ENCODE measurements around the gene ACTL7B.
"Not testable (repeated sequence)": the region's sequence is repeated elsewhere in the genome, so short reads cannot be mapped to it uniquely, and the experiment has no call there.

ACTL7B gene

DNA sequence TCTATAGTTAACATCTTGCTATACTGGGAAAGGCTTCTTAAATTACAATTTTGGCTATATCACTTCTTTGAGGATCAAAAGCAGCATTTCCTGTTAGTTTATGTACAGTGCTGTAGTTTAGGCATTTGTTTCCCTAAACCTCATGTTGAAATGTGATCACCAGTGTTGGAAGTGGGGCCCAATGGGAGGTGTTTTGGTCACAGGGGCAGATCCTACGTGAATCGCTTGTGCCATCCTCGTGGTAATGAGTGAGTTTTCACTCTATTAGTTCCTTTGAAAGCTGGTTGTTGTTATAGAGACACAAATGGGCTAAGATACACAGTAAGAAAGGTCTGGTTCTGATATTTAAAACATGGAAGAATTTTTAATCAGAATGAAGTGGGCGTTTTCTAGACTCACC lies 12.0 kb upstream of the ACTL7B start:
- DNase-seq = no peak

- no peak for DNase-seq
These were observed 11.3 kb upstream of the ACTL7B start for GRCh38 chr9:108867116-108867515.

- no peak for DNase-seq
These were observed 10.2 kb upstream of the ACTL7B start for GRCh38 chr9:108866001-108866420.

DNA sequence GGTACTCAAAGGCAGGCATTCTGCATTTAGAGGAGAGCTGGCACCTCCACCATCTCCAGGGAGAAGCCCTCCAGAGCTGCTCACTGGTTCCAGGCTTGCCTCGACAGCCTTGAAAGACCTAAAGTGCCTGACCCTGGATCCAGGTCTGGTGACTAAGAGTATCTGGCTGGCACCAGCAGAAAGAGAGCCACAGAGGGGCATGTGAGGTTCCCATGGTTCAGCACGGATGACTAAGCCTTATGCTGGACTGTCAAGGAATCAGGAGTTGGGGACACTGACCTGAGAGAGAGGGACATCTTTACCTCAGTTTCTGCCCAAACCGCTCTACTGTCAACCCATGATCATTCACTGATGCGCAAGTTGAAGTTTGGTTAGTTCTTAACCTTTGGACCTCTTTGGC lies 9.3 kb upstream of the ACTL7B start:
- no peak for DNase-seq

GRCh38 chr9:108864446-108864845 lies 8.7 kb upstream of the ACTL7B start:
- no peak for DNase-seq

- no peak for DNase-seq
These were observed 8.1 kb upstream of the ACTL7B start for GRCh38 chr9:108863891-108864290.

GRCh38 chr9:108861997-108862396 lies 6.2 kb upstream of the ACTL7B start, which contains the start of gene ACTL7A:
TSS of gene ACTL7A (plus strand) at chr9:108862266. CDS start at chr9:108862323, 57 bp downstream.
- no peak for DNase-seq

- DNase-seq = no peak
These were observed 5.7 kb upstream of the ACTL7B start for GRCh38 chr9:108861464-108861863.

GRCh38 chr9:108860764-108861163 lies 5.0 kb upstream of the ACTL7B start:
- DNase-seq = no peak

- no peak for DNase-seq
These were observed 4.6 kb upstream of the ACTL7B start for GRCh38 chr9:108860354-108860753.

DNA sequence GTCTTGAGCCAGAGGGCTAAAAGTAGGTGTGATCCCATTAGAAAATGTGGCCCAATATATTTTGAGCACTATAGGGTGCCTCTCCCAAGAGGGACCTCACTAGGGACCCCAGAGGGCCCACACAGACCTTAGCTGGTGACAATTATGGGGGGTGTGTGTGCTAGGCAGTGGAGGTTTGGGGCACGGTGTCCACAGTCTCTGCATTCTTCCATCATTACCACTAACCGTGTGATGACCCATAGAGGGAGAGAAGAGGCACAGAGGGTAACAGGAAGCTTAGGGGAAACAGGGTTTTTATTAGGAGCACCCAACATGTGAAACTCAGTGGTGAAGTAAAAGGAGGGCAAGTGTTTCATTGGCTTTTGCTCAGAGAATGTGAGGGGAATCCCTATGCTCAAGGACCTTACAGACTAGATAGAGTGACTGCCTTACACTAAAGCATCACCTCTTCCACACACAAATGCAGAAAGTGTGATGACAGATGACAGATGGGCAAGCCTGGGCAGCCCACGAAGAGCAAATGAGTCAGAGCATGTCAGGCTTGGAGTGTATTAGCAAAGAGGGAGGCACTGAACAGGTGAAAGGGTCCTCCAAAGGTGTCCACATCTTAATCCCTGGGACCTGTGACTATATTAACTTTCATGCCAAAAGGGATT lies 3.8 kb upstream of the ACTL7B start:
- no peak for DNase-seq

DNA sequence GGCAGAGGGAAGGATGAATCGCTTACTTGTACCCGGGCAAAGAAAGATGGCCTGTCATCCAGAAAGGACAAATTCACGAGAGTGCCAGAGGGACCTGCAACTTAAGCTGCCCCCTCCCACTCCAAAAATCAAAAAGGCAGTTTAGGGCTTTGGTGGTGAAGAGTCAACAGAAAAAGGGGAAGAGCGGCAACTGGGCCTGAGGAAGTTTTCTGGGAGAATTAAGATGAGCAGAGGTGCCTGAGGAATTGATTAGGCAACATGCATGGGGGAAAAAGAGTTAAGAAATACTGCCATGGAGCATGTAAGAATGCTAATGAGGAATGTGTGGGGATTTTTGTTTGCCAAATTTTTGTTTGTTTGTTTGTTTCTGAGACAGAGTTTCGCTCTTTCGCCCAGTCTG lies 1.8 kb upstream of the ACTL7B start:
- DNase-seq = no peak

- DNase-seq = no peak
These were observed 278 bp downstream of the ACTL7B start for GRCh38 chr9:108855529-108855886.

DNA sequence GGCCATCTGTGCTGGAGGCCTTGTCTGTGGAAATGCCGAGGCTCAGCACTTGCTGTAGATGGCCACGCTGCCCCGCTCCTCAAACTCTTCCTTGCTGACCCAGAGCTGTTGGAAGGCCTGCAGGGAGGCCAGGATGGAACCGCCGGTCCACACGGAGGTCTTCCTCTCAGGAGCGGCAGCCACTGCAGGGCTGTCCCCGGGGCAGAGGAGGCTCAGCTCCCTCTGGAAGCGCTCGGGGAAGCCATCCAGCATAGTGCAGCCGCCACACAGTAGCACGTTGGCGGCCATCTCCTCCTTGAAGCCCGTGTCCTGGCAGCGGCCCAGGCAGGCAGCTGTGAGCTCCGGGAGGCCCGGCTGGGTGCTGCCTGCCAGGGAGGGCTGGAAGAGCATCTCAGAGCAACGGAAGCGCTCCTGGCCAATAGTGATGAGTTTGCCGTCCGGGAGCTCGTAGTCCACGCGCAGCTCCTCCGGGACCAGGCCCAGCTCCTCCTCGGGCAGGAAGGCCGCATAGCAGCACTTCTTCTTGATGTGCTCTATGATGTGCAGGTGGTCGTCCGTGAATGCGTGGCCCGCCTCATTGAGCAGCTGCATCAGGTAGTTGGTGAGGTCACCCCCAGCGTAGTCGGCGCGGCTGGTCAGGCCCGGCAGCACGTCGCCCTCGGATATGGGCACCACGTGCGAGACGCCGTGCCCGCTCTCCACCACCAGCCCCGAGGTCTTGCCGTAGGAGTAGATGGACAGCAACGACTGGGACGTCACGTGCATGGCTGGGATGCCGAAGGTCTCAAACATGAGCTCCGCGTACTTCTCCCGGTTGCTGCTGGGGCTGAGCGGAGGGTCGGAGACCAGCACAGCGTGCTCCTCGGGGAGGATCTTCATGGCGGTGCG lies 901 bp downstream of the ACTL7B start:
- DNase-seq = no peak

- no peak for DNase-seq
These were observed 1.7 kb downstream of the ACTL7B start for GRCh38 chr9:108854094-108854493.

DNA sequence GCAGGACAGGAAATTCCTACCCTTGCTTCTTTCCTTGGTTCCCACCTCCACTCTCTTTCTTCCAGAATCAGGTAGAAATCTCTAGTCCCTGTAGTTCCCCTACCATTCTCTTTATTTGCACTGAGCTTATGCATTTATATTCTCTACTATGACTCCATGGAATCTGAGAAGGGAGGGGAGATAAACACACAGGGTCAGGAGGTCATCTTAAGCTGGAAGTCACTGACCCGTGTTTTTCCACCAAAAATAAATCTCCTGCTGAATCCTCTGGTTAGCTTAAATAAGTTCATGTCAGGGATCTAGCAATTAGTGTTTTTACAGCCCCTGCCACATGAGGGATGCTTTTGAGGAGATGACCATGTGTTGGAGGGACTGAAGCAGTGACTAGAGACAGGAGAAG lies 3.7 kb downstream of the ACTL7B start:
- DNase-seq = no peak

GRCh38 chr9:108851138-108851537 lies 4.6 kb downstream of the ACTL7B start:
- no peak for DNase-seq

- no peak for DNase-seq
These were observed 5.4 kb downstream of the ACTL7B start for GRCh38 chr9:108850293-108850897.

- not testable (repeated sequence) for DNase-seq
These were observed 7.5 kb downstream of the ACTL7B start for GRCh38 chr9:108848296-108848695.

- no peak for DNase-seq
These were observed 9.8 kb downstream of the ACTL7B start for GRCh38 chr9:108845947-108846346.

DNA sequence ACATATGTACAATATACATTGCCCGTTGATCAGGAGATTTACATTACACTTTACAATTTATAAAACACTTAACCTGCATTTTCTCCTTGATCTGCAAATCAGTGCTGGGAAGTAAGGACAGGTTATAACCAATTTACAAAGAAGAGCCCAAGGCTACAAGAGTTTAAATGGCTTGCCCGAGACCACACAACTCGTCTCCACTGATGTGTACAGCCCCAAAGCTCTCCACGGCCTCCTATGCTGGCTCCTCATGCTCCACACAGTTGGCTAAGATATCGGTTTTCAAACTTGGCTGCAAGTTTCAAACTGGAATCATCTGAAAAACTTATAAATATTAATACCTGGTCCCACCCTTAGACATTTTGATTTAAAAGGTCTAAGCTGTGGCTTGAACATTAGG lies 10.3 kb downstream of the ACTL7B start:
- DNase-seq = no peak

- DNase-seq = peak; percentile 48
These were observed 10.9 kb downstream of the ACTL7B start for GRCh38 chr9:108844856-108845255.

- no peak for DNase-seq
These were observed 11.4 kb downstream of the ACTL7B start for GRCh38 chr9:108844391-108844790.

Measured in NCI-H187 treated with DMSO at 0.1 percent for 48 hours (cell line).